ENCODE measurements around the gene GRIN2A. TPM values are rescaled to one million over a fixed set of nuclear protein-coding genes. Genes with fewer than 3 reads are reported as not detected.

The GRIN2A gene
- total and polyA plus RNA-seq, 2 donors (not counting 1 experiment from before 2014, with no cell fraction given), result 0.44 TPM; not detected in 1

GRCh38 chr16:9824200-9825068, 357.8 kb downstream of the GRIN2A start:
- no peak overlapping the region for H3K9ac ChIP-seq (ENCODE audit: low read length)
- ChIA-PET CTCF (no interaction called here), POLR2A (no interaction called here)
- DNase-seq (no peak), ATAC-seq (ENCODE audit: low read depth) (no peak)
- no peak overlapping the region for H3K4me2 ChIP-seq (replicated peaks; ENCODE audit: low read depth, low read length, poor library complexity, severe bottlenecking)
- TF ChIP-seq EZH2 (IDR thresholded peaks at IDR 0.05; ENCODE audit: borderline replicate concordance, insufficient read depth, low read depth, low read length, poor library complexity, severe bottlenecking), result no peak
- TF ChIP-seq CTCF (IDR thresholded peaks at IDR 0.05), result no peak
- H3K4me1 ChIP-seq (ENCODE audit: control insufficient read depth in 2 of 2, insufficient read depth in 2 of 2, low read length in 2 of 2), result no peaks in the 10 kb centered on the region
- H2AFZ ChIP-seq (ENCODE audit: insufficient read depth, low read depth, low read length, poor library complexity, severe bottlenecking), result no peak overlapping the region
- H3K4me3 ChIP-seq (ENCODE audit: control extremely low read depth in 1 of 5, extremely low read depth in 1 of 5, insufficient read depth in 1 of 5, low read depth in 2 of 5, low read length in 4 of 5), result no peak overlapping the region
- H3K36me3 ChIP-seq (replicated peaks in 1 of 2; ENCODE audit: control extremely low read depth in 1 of 2, control insufficient read depth in 1 of 2, extremely low read depth in 1 of 2, insufficient read depth in 2 of 2, low read length in 1 of 2), result no peaks in the 10 kb centered on the region
- H3K4me1 Mint-ChIP-seq, result no peaks in the 10 kb centered on the region
- no peak overlapping the region for H3K27ac ChIP-seq (ENCODE audit: low read length in 2 of 2)
- no peaks in the 10 kb centered on the region for H3K9me3 Mint-ChIP-seq (ENCODE audit: insufficient read depth)
- H3K27me3 ChIP-seq (replicated peaks in 1 of 4; ENCODE audit: control extremely low read depth in 1 of 4, control insufficient read depth in 3 of 4, insufficient read depth in 4 of 4, low read length in 3 of 4), result no peaks in the 10 kb centered on the region
- intact Hi-C loops (cut with micrococcal nuclease), result no loop called here
- no peak overlapping the region for H3K27ac Mint-ChIP-seq
- H3K27me3 Mint-ChIP-seq, result peaks cover 27% of the 10 kb centered on the region
- H3K4me3 Mint-ChIP-seq, result no peak overlapping the region
- H4K20me1 ChIP-seq (ENCODE audit: control insufficient read depth, insufficient read depth, low read length, poor library complexity, severe bottlenecking), result no peaks in the 10 kb centered on the region
- no peaks in the 10 kb centered on the region for H3K79me2 ChIP-seq (ENCODE audit: control insufficient read depth, insufficient read depth, low read length)
- no peaks in the 10 kb centered on the region for H3K9me3 ChIP-seq (ENCODE audit: control extremely low read depth in 1 of 3, control insufficient read depth in 2 of 3, insufficient read depth in 1 of 3, low read length in 2 of 3)
- no CpG with 5 or more reads among the region's 12 CpGs for WGBS (ENCODE audit: insufficient coverage)

GRCh38 chr16:9823510-9823909, 358.7 kb downstream of the GRIN2A start:
- no peak for DNase-seq
- no peak for ATAC-seq (ENCODE audit: low read depth)
- POLR2A ChIA-PET, result no interaction called here
- Histone ChIP-seq H3K4me3 (ENCODE audit: control extremely low read depth in 1 of 5, extremely low read depth in 1 of 5, insufficient read depth in 1 of 5, low read depth in 2 of 5, low read length in 4 of 5) (no peak overlapping the region), H3K27me3 (replicated peaks in 1 of 4; ENCODE audit: control extremely low read depth in 1 of 4, control insufficient read depth in 3 of 4, insufficient read depth in 4 of 4, low read length in 3 of 4) (no peaks in the 10 kb centered on the region), H3K36me3 (replicated peaks in 1 of 2; ENCODE audit: control extremely low read depth in 1 of 2, control insufficient read depth in 1 of 2, extremely low read depth in 1 of 2, insufficient read depth in 2 of 2, low read length in 1 of 2) (no peaks in the 10 kb centered on the region), H3K4me2 (replicated peaks; ENCODE audit: low read depth, low read length, poor library complexity, severe bottlenecking) (no peak overlapping the region), H3K27ac (ENCODE audit: low read length in 2 of 2) (no peak overlapping the region), H3K9ac (ENCODE audit: low read length) (no peak overlapping the region), H4K20me1 (ENCODE audit: control insufficient read depth, insufficient read depth, low read length, poor library complexity, severe bottlenecking) (no peaks in the 10 kb centered on the region), H3K9me3 (ENCODE audit: control extremely low read depth in 1 of 3, control insufficient read depth in 2 of 3, insufficient read depth in 1 of 3, low read length in 2 of 3) (no peaks in the 10 kb centered on the region), H3K79me2 (ENCODE audit: control insufficient read depth, insufficient read depth, low read length) (no peaks in the 10 kb centered on the region), H3K4me1 (ENCODE audit: control insufficient read depth in 2 of 2, insufficient read depth in 2 of 2, low read length in 2 of 2) (no peaks in the 10 kb centered on the region), H2AFZ (ENCODE audit: insufficient read depth, low read depth, low read length, poor library complexity, severe bottlenecking) (no peak overlapping the region)
- no CpG with 5 or more reads among the region's 3 CpGs for WGBS (ENCODE audit: insufficient coverage)
- Mint-ChIP-seq H3K9me3 (ENCODE audit: insufficient read depth) (no peaks in the 10 kb centered on the region), H3K4me1 (no peaks in the 10 kb centered on the region), H3K4me3 (no peak overlapping the region), H3K27ac (no peak overlapping the region), H3K27me3 (peaks cover 27% of the 10 kb centered on the region)
- TF ChIP-seq CTCF (IDR thresholded peaks at IDR 0.05) (no peak), EZH2 (IDR thresholded peaks at IDR 0.05; ENCODE audit: borderline replicate concordance, insufficient read depth, low read depth, low read length, poor library complexity, severe bottlenecking) (no peak)
- CTCF ChIA-PET, result no interaction called here
- intact Hi-C loops (cut with micrococcal nuclease), result no loop called here
